DMS114 treated with DMSO at 0.1 percent for 48 hours (cell line): Measurements from ENCODE around the gene RBM18.

Source experiments
- DNase-seq: peaks from one replicate; lab custom pipeline; 2025; ENCODE audit not compliant: unreplicated experiment; lab: John Stamatoyannopoulos, UW

The RBM18 gene

DNA sequence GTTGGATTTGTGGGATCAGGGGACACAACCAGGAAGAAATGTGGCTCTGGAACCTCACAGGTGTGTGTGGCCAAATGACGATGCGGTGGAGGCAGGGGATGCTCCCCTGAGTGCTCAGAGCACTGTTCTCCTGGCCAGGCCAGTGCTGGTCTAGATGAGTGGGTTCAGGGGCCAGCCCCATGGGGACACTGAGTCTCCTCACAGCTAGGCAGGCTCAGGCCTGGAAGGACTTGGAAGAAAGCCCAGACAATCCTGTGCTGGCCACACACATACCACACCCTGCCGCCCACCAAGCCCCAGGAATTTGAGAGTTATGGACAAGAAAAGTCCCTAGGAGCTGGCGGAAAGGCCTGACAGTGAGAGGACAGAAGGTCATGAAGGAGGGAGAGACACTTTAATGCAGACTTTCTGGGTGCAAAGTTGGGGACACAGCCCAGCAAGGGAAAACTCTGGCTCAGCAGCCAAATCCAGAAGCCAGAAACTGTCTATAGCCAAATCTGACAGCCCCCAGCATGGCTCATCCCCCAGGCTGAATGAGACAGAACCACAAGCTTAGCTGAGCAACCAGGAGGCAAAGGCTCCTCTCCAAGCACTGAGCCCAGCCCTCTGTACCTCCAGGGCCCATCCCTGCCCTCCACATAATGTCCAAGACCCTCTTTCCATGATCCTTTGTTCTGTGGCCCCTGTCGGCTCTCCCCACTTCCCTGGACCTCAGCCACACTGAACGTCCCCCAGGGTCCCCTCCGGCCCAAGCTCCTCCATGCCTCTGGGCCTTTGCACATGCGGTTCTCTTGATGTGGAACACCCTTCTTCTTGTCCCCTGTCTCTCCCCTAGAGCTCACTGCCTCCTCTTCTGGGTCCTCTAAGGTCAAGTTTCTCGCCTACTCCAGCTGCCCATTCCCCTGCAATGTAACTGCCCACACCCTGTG is 58.3 kb downstream of the RBM18 start:
- DNase-seq, result no peak

DNA sequence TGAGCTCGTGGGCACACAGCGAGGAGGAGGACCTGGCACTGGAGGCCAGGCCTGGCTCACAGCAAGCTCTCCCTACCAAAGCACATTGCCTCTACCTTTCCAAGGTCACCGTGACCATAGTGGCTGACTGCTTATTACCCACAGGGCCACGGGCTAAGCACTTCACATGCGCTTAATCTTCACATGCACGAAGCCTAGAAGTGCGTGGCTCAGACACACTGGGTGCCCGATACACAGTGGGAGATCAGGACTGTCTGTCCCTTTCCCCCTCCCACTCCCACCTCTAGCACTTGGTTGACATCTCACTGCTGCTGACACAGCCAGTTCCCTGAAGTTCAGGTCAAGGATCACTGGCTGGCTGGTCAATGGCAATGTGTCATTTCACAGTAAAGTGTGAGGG is 59.5 kb downstream of the RBM18 start:
- no peak for DNase-seq

DNA sequence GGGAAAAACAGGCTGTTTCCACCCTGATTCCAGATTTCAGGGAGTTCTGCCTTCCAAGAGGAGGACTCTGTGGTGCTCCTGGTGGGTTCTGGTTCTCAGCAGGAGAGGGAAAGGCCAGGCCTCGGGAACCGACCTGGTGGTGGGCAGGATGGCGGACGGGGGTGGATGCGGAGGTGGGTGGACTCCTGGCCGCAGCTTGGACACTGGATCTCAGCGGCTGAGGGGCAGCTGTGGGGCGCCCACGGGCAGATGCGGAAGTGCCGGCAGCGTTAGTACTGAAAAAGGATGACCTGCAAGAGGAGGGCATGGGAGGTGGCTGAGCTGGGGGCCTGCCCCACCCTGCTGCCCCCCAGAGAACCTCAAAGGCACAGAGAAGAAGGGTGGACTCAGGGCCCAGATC is 60.1 kb downstream of the RBM18 start:
- no peak for DNase-seq

DNA sequence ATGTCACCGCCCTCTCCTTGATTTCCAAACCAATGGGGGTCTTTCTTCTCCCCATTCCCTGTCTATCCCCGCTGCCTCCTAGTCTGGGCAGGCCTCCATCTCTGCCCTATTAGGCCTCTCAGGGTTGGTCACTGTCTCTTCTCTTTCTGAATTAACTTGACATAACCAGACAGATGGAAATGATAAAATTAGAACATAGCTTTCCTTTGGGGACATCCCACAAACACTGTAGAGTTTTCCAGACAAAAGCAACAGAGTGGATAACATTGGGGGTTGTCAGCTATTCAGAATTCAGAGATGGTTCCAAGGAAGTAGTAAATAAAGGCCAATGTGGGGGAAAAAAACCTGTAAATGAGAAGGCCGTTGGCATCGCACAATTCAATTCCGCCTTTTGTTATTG is 60.6 kb downstream of the RBM18 start:
- DNase-seq, result no peak

DNA sequence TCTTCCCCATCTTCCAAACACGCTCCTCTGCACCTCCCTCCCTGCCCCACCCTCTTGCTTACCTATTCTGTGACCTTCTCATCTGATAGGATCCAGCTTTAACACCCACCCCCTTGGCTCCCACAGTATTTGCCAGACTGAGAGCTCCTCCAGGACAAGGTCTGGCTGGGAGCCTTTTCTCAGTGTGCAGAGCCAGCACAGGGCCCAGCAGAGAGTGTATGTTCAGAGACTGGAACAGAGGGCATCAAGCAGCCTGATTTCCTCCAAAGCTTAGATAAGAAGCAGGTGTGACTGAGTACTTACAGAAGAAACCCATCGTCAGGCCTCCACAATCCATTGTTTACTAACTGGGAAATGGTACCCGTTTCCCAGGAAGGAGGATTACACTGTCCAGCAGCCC is 62.5 kb downstream of the RBM18 start:
- no peak for DNase-seq

DNA sequence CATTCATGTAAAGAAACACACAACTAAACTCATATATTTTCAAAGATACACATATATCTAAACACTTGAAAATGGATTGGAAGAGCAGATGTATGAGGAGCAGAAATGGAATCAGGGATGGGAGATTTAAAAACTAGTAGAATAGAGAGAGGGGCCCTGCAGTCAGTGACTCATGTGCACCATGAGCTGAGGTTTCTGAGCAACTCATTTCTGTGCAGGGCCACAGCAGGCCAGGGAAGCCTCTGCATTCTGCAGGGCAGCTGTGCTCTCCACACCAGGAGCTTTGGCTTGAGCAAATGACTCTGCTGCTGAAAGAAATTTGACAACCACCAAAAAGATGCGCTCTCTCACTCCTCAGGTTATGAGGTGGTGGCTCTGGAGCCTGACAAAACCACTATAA is 63.0 kb downstream of the RBM18 start:
- DNase-seq, result no peak

DNA sequence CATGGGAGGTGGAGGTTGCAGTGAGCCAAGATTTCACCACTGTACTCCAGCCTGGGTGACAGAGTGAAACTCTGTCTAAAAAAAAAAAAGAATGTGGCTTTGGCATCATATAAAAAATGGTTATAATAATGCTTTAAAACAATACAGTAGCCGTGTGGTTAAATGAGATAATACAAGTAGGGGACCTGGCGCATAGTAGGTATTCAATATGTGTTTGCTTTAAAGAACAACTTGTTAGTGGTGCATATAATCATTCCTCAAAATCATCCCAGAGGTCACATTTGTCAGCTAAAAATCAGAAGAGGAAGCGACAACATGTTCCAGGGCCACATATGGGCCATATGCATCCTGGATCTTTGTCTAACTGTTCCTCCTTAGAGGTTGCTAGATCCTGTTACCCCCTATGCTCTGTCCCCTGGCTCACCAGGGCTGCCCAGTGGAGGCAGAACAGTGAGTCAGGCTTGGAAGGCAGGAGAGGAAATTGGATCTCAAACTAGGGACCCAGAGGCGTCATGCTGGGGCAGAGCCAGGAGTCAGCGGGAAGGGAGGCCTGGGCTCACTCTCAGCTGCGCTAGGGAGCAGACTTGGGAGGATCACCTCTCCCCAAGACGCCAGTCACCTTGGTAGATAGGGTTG is 63.6 kb downstream of the RBM18 start:
- DNase-seq, result no peak

DNA sequence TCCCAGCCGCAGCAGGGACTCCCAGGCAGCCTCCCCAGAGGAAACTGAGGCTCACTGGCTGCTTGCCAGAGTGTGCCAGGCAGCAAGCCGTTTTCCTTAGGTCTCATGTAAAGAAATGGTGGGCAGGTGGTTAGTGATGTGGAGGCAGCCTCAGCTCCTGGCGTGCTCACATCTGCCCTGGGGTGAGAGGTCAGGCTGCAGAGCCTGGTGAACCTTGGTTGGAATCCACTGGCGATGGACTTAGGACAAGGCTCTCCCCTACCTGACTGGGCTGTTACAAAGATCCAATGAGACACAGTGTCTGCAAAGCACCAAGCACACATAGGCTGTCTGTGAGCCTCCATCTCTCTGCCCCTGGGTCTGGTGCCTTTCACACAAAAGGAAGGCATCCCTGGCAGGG is 66.8 kb downstream of the RBM18 start:
- no peak for DNase-seq

DNA sequence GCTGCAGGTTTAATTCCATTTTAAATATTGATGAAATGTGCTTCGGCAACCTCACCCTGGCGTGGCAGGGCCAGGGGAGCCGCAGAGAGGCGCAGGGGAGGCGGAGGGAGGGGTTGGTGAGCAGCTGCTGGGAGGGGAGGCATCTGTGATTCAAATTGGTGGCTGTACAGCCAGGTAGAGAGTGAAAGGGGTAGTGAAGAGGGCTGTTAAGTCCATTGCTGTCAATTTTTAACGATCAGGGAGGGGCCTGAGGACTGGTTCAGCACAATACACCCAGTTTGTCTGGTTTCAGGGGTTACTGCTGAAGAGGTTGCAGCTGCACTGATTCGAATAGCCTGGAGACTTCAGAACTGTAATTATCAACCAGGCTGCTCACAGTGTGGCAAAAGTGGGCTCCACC is 67.2 kb downstream of the RBM18 start:
- no peak for DNase-seq

DNA sequence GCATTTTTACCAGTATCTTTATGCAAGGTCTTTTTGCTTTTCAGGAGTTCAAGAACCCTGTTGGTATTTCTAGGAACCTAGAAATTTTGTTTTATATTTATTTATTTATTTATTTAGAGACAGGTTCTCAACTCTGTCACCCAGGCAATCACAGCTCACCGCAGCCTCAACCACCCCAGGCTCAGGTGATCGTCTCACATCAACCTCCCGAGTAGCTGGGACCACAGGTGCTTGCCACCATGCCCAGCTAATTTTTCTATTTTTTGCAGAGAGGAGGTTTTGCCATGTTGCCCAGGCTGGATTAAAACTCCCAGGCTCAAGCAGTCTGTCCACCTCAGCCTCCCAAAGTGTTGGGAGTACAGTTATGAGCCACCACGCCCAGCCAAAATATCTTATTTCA is 68.8 kb downstream of the RBM18 start:
- no peak for DNase-seq

DNA sequence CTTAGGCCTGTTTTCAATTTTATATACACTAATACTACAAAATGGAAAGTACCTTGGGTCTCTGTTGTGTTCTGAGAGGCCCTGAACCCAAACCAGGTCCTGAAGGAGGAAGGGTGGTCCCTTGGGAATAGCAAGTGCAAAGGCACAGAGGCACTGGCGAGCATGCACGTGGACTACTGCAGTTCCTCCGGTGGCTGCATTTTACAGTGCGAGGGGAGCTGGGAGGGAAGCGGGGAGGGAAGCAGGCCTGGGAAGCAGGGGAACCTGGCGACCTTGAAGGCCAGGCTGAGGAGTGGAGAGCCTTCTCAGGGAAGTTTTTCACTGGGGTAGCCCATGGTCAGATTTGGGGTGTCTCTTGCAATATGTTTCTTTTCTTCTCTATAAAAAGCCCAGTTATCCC is 71.0 kb downstream of the RBM18 start:
- no peak for DNase-seq

DNA sequence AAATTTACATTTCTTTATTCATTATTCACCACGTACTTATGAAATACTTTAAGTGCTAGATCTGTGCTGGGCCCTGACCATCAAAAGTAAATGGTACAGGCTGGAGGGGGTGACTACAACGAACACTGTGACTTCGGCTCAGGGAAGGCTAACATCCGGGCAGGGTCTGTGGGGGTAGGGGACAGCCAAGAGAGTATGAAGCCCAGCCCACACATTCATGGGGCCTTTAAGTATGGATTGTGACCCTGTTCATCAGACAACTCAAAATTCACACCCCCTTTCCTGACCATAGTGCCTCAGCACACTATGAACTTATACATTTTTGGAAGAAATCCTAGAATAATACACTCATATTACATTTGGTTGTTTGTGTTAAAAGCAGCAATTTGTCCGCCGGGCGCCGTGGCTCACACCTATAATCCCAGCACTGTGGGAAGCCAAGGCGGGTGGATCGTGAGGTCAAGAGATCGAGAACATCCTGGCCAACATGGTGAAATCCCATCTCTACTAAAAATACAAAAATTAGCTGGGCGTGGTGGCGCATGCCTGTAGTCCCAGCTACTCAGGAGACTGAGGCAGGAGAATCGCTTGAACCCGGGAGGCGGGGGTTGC is 71.6 kb downstream of the RBM18 start:
- no peak for DNase-seq

DNA sequence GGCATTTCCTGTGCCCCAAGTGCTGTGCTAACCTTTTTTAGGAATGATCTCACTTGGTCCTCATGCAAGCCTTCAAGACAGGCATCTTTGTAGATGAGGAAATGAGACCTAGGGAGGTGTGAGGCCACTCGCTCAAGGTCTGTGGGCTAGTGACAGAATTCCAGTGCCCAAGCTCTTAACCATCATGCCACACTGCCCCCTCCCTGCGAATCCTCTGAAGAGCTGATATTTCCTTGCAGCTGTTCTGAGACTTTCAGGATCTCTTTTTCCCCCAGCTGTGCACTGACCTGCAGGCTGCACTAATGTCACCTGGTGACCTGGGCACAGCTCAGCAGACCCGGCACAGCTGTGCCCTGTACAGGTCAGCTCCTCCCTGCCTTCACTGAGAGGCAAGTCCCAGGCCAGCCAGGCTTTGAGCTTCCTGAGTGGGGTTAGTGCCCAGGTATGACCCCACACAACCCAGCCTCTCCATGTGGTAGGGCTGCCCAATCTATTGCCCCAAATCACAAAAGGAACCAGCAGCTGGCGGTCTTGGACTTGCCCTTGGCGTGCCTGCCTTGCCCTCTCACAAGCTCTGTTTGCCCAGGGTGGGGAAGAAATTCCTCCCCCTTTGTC is 72.3 kb downstream of the RBM18 start:
- no peak for DNase-seq

DNA sequence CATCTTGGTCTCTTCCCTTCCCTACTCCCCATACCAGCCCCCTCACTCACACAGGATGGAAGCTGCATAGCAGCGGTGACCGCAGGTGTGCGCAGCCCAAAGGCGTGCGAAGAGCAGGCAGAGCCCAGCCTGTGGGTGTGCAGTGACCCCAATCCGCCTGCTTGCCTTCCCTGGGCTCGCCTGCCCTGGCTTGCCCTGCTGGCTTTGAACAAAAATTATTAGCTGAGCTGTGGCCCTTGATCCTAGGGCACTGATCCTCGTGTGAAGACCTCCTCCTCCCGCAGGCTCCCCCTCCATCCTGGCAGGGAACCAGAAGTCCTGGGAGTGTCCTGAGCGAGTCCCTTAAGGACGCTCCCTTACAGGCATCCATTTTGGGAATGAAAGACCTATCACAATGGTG is 73.1 kb downstream of the RBM18 start:
- DNase-seq, result no peak

DNA sequence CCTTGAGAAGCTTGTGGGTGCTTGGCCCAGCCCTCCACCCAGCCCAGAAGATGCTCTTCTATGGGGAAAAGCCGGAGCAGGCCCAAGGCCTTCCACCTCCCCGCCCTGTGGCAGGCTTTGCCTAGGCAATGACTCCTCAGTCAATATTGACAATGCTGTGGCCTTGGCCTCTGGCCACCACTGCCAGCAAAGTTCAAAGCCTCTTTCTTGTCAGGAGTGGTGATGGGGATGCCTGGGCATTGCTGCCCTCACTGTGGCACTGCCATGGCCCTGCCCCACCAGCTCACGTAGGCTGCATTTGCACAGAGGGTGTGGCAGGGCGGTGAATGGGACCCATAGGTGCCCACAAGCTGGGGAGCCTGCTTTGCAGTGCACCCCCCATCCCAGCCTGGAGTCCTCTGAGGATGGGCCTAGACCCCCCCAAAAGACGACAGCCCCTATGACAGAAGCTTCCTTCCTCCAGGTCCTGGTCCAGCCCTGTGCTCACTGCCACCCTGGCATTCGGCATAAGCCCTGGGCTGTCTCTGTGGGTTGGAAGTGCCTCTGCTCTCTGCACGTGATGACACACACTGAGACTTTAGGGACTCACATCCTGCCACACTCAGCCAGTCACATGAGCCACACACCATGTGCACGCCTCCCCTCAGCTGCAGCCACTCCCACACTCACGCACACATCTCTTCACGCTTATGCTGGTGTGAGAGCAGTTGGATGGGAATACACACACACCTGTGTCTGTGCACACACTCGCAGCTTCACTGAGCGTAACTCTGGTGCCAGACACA is 73.9 kb downstream of the RBM18 start:
- no peak for DNase-seq

DNA sequence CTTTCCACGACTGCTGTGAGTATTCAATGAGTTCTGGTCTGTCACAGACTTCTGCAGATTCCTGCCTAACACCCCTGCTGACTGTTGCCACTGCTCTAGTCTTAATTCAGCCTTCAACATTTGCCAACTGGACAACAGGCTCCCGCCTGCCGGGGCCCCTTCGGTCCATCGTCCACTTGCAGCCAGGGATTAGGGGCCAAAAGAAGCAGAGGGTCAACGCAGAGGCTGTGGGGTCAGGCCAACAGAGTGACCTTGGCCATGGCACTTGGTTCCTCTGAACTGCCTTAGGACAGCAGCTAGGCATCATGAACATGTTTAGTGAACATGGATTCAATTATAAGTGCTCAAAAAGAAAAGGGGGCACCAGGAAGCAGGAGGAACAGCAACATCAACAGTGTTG is 76.3 kb downstream of the RBM18 start:
- no peak for DNase-seq
